Retina (tissue), 1 donor: ENCODE measurements around the gene OR10H2.
"Not testable (repeated sequence)": the region's sequence is repeated elsewhere in the genome, so short reads cannot be mapped to it uniquely, and the experiment has no call there.

Experiments used
- DNase-seq: peaks from one replicate; pipeline ENCODE4 v3.0.0-alpha.2; 2016

Gene OR10H2

GRCh38 chr19:15727724-15728123 is at the start of gene OR10H2:
OR10H2 (plus strand) TSS chr19:15728024; CDS start chr19:15728044, 20 bp downstream.
- no peak for DNase-seq

- DNase-seq, result no peak
Observed at GRCh38 chr19:15679089-15679488, 48.7 kb upstream of the OR10H2 start.

GRCh38 chr19:15679865-15680264 is 48.0 kb upstream of the OR10H2 start:
- not testable (repeated sequence) for DNase-seq

GRCh38 chr19:15680478-15681322 is 47.1 kb upstream of the OR10H2 start:
- no peak for DNase-seq

GRCh38 chr19:15683411-15683810 is 44.4 kb upstream of the OR10H2 start:
- no peak for DNase-seq

GRCh38 chr19:15684828-15685227 is 43.0 kb upstream of the OR10H2 start:
- DNase-seq, result no peak

GRCh38 chr19:15696654-15697194 is 31.1 kb upstream of the OR10H2 start:
- DNase-seq, result no peak

- DNase-seq, result no peak
Observed at GRCh38 chr19:15701757-15702533, 25.9 kb upstream of the OR10H2 start.

- DNase-seq, result peak; percentile 2
Observed at GRCh38 chr19:15702534-15702930, 25.3 kb upstream of the OR10H2 start.

GRCh38 chr19:15714638-15715037 is 13.2 kb upstream of the OR10H2 start:
- DNase-seq, result no peak

- DNase-seq, result no peak
Observed at GRCh38 chr19:15715642-15716041, 12.2 kb upstream of the OR10H2 start.

- no peak for DNase-seq
Observed at GRCh38 chr19:15717809-15718208, 10.0 kb upstream of the OR10H2 start.

- DNase-seq, result no peak
Observed at GRCh38 chr19:15721268-15721667, 6.6 kb upstream of the OR10H2 start.

GRCh38 chr19:15722956-15723355 is 4.9 kb upstream of the OR10H2 start:
- no peak for DNase-seq

- DNase-seq, result no peak
Observed at GRCh38 chr19:15730538-15730937, 2.7 kb downstream of the OR10H2 start.

GRCh38 chr19:15732388-15732787 is 4.6 kb downstream of the OR10H2 start:
- DNase-seq, result no peak

GRCh38 chr19:15733895-15734294 is 6.1 kb downstream of the OR10H2 start:
- DNase-seq, result no peak

- no peak for DNase-seq
Observed at GRCh38 chr19:15737722-15738121, 9.9 kb downstream of the OR10H2 start, which contains the start of gene OR10H3. OR10H3 (plus strand) TSS chr19:15737985; CDS start chr19:15741393, 3,408 bp downstream.

GRCh38 chr19:15740785-15741184 is 13.0 kb downstream of the OR10H2 start:
- no peak for DNase-seq

GRCh38 chr19:15748239-15748638 is 20.4 kb downstream of the OR10H2 start:
- no peak for DNase-seq

- no peak for DNase-seq
Observed at GRCh38 chr19:15758379-15758778, 30.6 kb downstream of the OR10H2 start.

- no peak for DNase-seq
Observed at GRCh38 chr19:15759962-15760565, 32.2 kb downstream of the OR10H2 start.

GRCh38 chr19:15769586-15769985 is 41.8 kb downstream of the OR10H2 start:
- DNase-seq, result no peak
